Panc1 (cell line): ENCODE data around the gene TBC1D10A.

Experiments
- CTCF ChIP-seq: fragments of 450-650 bp; IDR thresholded peaks from 2 replicates; pipeline ENCODE4 v1.5.1; 2017; ENCODE audit warnings: mild to moderate bottlenecking
- POLR2AphosphoS5 ChIP-seq: IDR thresholded peaks from 2 replicates; pipeline ENCODE4 v1.6.1; 2012; ENCODE audit warnings: mild to moderate bottlenecking, low read depth, low read length, moderate library complexity
- REST ChIP-seq, 2 experiments: IDR thresholded peaks; 2 replicates each; pipeline ENCODE4 v1.6.1; 2011 to 2012; ENCODE audit warnings: low read depth in 2 of 2, control low read depth in 1 of 2, low read length in 1 of 2, mild to moderate bottlenecking in 1 of 2, moderate library complexity in 1 of 2; ENCODE audit not compliant: insufficient read depth in 1 of 2
- SIN3A ChIP-seq: IDR thresholded peaks from 2 replicates; pipeline ENCODE4 v1.6.1; 2012; ENCODE audit warnings: low read depth, mild to moderate bottlenecking, low read length, moderate library complexity, borderline replicate concordance; ENCODE audit not compliant: insufficient read depth
- TCF7L2 ChIP-seq: IDR thresholded peaks from 2 replicates; pipeline ENCODE4 v1.6.1; 2011; ENCODE audit warnings: mild to moderate bottlenecking, low read depth, low read length, inconsistent platforms

- TF ChIP-seq CTCF (no peak), POLR2AphosphoS5 (no peak), REST (IDR thresholded peaks at IDR 0.05; ENCODE audit: insufficient read depth in 1 of 2, low read depth in 2 of 2, low read length in 1 of 2) (no peak), TCF7L2 (no peak), SIN3A (no peak)
Observed at GRCh38 chr22:30307041-30307574, 19.6 kb downstream of the TBC1D10A start.
